ENCODE data around the gene MYL6. TPM values are rescaled to one million over a fixed set of nuclear protein-coding genes. Genes with fewer than 3 reads are reported as not detected.
A peak's percentile ranks its signal among the peaks of the same experiment; 100 is the strongest.

MYL6 gene
- total and polyA plus RNA-seq, 10 of the 15 experiments (the other 5 are each of a cell fraction or from before 2014, with no cell fraction given): 1,000 to 4,116 (median 1,828) TPM

DNA sequence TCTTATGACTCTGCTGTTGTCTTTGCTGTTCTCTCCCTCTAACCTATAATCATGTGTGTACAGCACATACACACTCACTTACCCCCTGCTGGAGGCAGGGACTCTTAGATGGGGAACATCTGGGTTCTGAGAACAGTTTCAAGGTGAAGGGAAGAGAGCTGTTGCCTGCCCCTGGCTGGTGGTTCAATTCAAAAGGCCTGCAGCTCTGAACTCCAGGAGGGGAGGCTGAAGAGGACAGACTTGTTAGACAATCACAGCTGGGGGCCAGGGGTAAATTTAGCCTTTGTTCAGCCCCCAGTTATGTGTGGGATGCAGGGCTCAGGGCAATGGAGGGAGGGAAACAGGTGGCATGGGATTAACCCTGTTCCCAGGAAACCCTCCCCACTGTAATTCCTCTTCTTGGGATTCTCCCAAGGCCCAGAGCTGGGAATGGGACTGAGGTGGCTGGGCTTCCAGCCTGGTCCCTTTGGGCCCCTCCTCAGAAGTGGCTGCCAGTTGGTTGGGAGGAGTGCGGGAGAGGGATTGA lies 3.9 kb upstream of the MYL6 start:
- ChIA-PET POLR2A (interaction anchor here (0.8 to 2.2 kb wide), 5 partner anchors 11 to 67 kb away, joined by 3 to 10 read pairs (median 5); partner anchors contain the start of genes ESYT1, RNF41 and SMARCC2), SMC1A (ENCODE audit: uncharacterized antibody, unreplicated experiment) (interaction anchor here (0.8 to 1.0 kb wide), 2 partner anchors 9 to 35 kb away, joined by 3 to 4 read pairs; partner anchors contain the start of gene SMARCC2), CTCF (interaction anchor here (0.6 to 3.6 kb wide), 5 partner anchors 9 to 1580 kb away, joined by 3 to 11 read pairs (median 3); partner anchors contain the start of genes ESYT1 and ZC3H10), RAD21 (ENCODE audit: unreplicated experiment) (no interaction called here)
- no peak overlapping the region for H3K27ac ChIP-seq (ENCODE audit: control insufficient read depth, insufficient read depth)
- no peaks in the 10 kb centered on the region for H3K9me3 ChIP-seq (replicated peaks; ENCODE audit: control insufficient read depth, insufficient read depth, low read length)
- 100% methylated on average over 1 of the region's 1 CpG for WGBS (ENCODE audit: insufficient coverage, insufficient replicate concordance, low lambda C conversion rate, missing lambda C conversion rate)
- H3K4me3 ChIP-seq: no peak overlapping the region
- DNase-seq (ENCODE audit: low read depth, low spot score): no peak
- TF ChIP-seq SREBF1 (IDR thresholded peaks at IDR 0.05; ENCODE audit: low read length): no peak
- no peak for TF ChIP-seq RUNX3 (IDR thresholded peaks at IDR 0.05; ENCODE audit: low read length)
- TF ChIP-seq ZNF207 (IDR thresholded peaks at IDR 0.05; ENCODE audit: borderline replicate concordance): no peak
- TF ChIP-seq EGR1 (IDR thresholded peaks at IDR 0.05; ENCODE audit: borderline replicate concordance in 1 of 2, low read depth in 2 of 2, low read length in 2 of 2): no peak
- TF ChIP-seq KLF5 (IDR thresholded peaks at IDR 0.05; ENCODE audit: partially characterized antibody): no peak
- TF ChIP-seq POU2F2 (IDR thresholded peaks at IDR 0.05; ENCODE audit: borderline replicate concordance, low read depth, low read length): no peak
- TF ChIP-seq ZNF622 (IDR thresholded peaks at IDR 0.05): no peak
- no peak for TF ChIP-seq ETV6 (conservative IDR thresholded peaks at IDR 0.05 in 1 of 2, IDR thresholded peaks at IDR 0.05 in 1 of 2; ENCODE audit: borderline replicate concordance in 1 of 2, low read depth in 1 of 2)
- no peak for TF ChIP-seq MYB (IDR thresholded peaks at IDR 0.05; ENCODE audit: borderline replicate concordance, low read depth, low read length)
- in situ Hi-C loops (cut with MboI): no loop called here
- no peak for FAIRE-seq
- peaks cover 36% of the 10 kb centered on the region for H3K79me2 ChIP-seq (ENCODE audit: control insufficient read depth, insufficient read depth, low read length)
- 0 out of 2 replicates have a peak overlapping the region, but pooled peaks have one; percentile 1 for H3K4me2 ChIP-seq (ENCODE audit: control insufficient read depth, insufficient read depth)
- no peak overlapping the region for H2AFZ ChIP-seq (ENCODE audit: control insufficient read depth, low read depth, low read length)
- no peaks in the 10 kb centered on the region for H3K27me3 ChIP-seq (replicated peaks in 1 of 2; ENCODE audit: control insufficient read depth in 2 of 2, insufficient read depth in 2 of 2, low read length in 1 of 2)
- H3K9ac ChIP-seq (ENCODE audit: control insufficient read depth, insufficient read depth, low read length): no peak overlapping the region
- H3K36me3 ChIP-seq (ENCODE audit: control insufficient read depth in 2 of 2, insufficient read depth in 2 of 2, low read length in 1 of 2): peaks cover 0 to 4% of the 10 kb centered on the region in 2 experiments; a peak in 2 of 4 replicates
- no TSS peak for BruUV-seq (replicated peaks)
- no peaks in the 10 kb centered on the region for H4K20me1 ChIP-seq (ENCODE audit: control insufficient read depth, insufficient read depth)
- H3K4me1 ChIP-seq (ENCODE audit: control insufficient read depth, insufficient read depth, low read length): peaks cover 17% of the 10 kb centered on the region
- no peak for ATAC-seq
- intact Hi-C loops (cut with micrococcal nuclease; ENCODE audit: unreplicated experiment): loop anchor here (5.0 kb wide), 1 partner anchor 37 kb away; the partner anchor contains the start of genes RPL41 and ZC3H10
